GM21576 (cell line): ENCODE measurements around the gene MRPL3.

Source experiments
- ATAC-seq: cut with Tn5 transposase; IDR thresholded peaks from one replicate; pipeline ENCODE4 v1.9.1; 2021; ENCODE audit warnings: mild to moderate bottlenecking, moderate library complexity; ENCODE audit not compliant: unreplicated experiment

The MRPL3 gene

DNA sequence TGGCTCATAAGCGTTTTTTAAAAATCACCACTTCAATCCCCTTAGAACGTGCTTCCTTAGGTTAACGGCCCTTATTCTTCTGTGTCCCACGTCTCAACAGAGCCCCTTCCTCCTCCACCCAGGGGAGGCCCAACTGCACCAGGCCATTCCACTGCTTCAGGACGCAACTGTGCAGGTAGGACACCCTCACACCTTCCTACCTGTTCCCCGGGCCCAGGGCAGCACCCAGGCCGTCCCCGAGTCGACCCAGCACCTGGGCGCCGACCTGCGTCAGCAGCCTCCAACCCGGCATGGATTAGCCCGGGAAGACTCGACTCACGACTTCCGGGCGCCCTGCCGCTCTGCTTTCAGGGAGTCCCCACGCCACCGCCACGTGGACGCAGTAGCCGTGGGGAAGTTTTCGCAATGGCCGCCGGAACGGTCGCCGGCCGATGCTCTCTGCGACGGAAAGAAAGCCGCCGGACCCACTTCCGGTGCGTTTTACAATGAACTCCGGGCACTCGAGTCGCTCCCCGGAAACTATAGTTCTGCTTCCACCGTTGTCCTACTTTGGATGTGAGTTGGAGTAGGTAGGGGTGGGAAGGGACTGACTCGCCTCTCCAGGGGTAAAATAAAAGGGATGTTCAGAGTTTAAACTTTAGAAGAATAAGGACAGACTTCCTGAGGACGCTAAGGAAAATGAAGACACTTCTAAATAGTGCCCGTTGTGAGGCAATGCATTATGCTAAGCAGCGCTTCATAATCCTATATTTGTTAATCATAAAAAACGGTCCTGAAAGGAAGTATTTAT is at the start of gene MRPL3:
Gene MRPL3 (minus strand): TSS at position 442 of the 790 bp plus-strand sequence. CDS start 150 bp downstream, at position 292.
- peak; percentile 92 for ATAC-seq

DNA sequence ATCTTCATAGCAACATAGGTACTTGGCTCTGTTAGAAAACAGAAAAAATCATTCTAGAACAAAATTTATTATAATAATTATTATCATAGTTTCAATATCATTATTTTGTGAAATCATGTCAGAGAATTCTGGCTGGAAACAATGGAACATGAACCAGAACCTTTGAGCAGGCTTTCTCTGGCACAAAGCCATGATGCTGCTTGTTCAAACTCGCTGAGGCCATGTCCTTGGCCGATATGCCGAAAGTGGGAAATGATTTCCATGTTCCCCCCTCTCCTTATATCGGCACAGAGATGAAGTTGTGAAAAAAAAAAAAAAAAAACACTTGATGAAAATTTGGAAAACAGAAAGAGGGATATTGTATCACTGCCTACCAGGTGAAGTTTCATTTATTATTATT is 49.0 kb upstream of the MRPL3 start:
- no peak for ATAC-seq

DNA sequence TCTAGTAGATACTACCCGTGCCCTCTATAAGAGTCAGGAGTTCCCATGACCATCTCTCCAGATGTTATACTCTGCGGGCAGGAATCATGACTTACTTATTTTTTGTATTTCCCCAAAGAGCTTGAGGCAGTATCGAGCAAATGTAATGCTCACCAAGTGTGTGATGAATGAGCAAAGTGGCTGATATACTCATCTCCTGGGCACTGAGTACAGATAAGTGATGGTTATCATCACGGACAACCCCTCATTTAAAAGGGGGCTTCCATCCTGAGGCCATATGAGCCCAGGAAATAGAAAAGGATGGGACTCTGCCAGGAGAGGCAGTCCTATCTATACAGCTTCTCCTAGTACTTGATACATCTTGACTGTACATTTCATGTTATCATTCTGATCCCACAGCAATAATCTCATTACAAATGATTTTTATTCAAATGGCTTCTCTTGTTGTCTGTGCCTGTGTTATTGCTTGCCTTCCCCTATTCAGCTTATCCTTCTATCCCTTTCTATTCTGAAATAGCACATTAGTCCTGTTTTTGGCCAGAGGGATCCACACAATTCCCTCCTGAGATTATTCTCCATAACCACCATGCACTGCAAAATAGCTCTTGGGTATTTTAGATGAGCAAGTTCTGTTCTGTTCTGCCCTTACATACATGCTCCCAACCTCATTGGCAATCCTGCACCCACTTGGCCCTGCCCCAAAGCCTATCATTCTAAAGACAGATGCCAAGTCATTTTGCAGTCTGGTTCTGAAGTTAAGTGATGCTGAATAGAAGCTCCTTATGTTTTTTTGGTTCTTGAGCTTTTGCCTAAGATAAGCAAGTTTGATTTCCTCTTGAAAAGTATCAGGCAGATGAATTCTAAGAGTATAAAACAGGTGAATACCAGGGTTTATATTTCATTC is 48.0 kb upstream of the MRPL3 start:
- ATAC-seq = no peak

DNA sequence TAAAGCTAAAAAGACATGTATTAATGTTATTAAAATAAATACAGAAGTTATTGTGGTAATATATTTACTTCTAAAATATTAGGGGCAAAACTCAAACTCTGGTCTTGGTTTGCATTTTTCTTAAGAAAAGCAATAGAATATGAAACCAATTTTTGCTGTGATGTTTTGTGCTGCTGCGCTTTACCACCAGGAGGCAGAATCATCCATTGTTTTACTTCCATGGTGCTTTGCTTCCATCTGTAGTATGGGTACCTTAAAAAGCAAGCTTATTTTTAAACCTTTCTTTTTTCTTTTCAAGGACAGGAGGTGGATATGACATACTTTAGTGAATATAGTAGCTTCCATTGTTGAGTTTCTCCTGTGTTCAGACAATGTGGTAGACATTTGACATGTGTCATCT is 46.6 kb upstream of the MRPL3 start:
- no peak for ATAC-seq

DNA sequence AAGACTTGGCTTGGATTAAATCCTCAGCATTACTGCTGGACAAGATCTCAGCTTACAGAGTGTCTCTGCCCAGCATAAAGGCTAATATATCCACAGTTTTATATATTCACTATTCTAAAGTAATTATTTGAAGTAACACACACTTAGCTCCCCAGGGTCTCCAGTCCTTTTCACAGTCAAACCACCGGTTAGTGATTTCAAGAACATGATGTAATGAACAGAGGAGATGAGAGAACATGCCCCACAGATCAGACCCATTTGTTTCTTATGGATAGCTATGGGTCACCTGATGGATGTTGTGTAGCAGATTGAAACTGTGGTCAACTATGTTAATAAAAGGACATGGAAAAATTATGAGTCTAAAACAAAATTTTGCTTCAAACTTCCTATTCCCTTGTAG is 44.8 kb upstream of the MRPL3 start:
- ATAC-seq = no peak

DNA sequence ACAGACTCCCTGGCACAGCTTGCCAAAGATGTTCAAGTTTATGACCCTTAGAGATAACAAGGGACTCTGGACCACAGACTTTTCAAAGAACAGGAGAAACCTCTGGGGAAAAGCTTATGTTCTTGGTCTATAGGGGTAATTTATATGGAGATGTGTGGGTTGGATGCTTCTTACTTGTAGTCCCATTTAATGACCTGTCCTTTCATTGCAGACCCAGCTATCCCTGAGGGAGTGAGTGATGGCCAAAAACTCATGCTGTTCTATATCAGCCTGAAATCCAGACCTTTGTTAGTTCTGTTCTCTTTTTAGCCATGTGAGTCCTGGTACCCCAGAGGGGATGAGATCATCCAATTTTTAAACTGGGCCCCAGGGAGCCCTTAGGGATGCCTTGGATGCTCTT is 43.7 kb upstream of the MRPL3 start:
- no peak for ATAC-seq

DNA sequence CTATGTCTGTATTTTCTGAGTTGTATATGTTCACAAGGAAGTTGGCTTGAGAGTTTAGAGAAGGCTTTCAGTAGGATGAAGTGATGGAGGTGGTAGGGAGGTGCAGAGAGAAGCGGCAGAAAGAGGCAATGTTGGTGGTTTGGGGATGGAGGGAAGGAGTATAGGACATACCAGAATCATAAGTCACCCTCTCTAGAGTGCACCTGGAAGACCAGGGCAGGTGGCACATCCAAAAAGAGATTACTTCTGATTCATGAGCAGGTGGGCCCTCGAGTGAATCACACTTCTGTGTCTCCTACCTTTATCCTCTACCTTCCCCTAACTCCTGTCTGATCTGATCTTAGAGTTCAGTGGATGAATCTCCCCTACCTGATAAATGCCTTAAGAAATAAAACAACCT is 41.8 kb upstream of the MRPL3 start:
- no peak for ATAC-seq

DNA sequence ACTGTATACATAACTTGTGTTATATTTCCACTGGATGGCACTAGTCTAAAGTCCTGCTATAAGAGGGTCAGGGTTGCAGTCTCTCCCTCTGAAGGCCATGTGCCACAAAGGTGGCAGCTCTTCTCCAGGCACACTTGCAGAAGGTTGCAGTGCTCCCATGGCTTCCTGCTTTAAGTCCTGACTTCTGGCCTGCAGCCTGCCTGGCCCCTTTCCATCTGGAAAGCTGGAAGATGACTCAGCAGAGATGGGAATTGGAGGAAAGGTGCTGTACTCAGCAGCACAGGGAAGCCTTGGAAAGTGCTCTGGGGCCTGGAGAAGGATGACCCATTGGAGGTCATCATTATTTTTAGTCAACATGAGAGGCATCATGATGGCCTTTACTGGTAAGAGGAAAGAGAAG is 40.9 kb upstream of the MRPL3 start:
- ATAC-seq = no peak

DNA sequence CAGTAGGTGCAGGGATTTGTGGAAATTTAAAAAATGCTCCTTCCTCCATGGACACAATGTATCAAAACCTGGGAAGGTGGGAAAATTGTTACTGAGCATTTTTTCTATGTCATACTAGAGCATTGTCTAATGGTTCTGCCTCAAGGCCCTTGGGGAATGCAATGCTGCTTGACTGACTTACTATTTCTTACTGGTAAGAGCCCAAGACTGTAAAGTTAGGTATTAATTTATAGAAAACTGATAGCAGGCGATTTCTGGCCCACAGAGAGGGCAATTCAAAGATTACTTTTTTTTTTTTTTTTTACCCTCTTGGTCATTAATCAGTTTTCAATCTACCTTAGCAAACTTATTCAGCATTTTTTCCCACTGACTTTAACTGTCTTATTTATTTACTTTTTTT is 38.5 kb upstream of the MRPL3 start:
- no peak for ATAC-seq

DNA sequence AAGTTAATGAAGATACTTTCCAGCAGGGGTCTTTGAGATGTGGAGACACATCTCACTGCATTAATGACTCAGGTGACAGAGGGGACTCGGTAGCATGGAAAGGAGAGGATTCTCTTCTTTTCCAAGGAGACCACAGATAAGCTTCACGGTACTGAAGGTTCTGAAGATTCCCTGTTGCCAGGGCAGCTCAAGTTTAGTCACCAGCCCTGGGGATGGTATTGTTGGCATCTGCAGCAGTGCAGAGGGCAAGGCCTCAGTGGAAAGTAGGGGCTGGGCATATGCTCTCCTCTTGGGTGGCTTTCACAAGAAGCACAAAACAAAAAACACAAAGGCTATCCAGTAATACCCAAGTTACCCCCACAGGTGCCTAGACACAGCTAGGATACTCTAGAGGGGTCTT is 38.0 kb upstream of the MRPL3 start:
- ATAC-seq = no peak

DNA sequence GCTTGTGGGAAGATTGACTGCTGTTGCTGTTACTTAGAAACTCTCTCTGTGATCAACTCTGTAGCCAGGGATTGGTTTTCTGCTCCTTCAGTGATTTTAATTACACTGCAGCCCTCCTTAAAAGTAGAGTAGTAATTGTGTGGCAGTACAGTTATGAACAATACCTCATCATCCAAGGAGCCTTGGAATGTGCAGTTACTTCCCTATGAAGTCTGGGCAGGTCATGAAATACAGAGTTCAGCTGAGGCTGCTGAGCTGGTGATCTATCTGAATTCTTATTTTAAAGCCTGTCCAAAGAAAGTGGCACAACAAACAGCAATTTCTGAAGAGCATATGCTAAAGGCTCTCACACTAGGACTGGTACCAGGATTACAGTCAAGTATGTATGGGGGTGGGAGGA is 37.4 kb upstream of the MRPL3 start:
- no peak for ATAC-seq

DNA sequence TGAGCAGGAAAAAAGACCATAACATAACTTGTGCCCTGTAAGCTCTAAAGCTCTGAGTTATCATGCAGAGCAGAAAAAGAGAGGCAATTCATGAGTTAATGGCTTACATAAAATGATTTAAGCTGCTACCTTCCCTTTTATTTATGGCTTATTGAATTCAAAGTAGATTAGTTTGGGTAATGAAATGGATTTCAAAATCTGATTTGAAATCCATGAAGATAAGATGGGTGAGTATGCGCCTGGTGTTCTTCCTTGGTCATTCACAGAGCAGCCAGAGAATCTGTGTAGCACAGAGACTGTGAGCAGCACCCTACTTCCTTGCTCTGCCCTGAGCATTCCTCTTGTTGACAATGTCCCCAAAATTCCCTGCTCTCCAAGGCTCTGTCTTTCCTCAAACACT is 36.2 kb upstream of the MRPL3 start:
- ATAC-seq = no peak

DNA sequence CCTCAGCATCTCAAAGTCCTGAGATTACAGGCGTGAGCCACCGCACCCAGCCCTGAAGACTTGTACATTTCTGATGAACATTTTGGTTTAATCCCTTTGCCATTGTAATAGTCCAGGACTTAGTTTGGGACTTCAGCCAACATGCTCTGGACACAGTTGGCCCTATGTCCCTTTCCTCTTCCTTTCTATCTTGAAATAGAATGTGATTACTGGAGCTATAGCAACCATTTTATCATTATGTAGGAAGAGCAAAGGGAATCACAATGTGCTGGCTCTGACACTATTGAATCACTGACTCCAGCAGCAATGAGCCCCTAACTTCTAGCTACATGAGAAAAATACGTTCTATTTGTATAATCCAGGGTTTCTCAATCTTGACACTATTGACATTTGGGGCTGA is 34.8 kb upstream of the MRPL3 start:
- ATAC-seq = no peak

DNA sequence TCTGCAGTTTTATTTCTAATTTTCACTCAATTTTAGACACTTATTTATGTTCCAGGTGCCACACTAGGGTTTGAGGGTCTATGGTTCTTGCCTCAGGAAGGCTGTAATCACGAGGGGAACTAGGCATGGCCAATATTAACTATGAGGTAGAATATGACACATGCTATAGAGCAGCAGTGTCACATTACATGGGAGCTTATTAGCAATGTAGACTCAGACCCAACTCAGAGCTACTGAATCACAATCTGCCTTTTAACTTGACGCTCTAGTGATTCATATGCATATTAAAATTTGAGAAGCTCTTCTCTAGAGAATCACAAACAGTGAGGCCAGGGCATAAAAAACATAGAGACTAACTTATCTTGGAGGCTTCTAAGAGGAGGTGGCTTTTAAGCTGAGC is 32.8 kb upstream of the MRPL3 start:
- ATAC-seq = no peak

DNA sequence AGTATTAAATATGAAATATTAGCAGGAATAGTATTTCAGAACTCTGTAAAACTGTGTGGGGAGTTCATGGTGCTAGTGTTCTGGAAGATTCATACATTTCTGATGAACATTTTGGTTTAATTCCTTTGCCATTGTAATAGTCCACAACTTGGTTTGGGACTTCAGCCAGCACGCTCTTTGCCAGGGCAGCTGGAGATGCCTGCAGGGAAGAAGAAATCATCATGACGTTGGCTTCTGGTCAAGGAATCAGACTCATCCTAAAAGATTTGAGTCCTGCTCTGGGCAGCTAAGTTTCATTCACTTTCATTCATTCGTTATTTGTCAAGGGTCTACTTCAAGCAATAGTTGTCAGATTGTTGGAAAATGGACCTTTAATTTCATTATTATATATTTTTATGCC is 32.4 kb upstream of the MRPL3 start:
- no peak for ATAC-seq

DNA sequence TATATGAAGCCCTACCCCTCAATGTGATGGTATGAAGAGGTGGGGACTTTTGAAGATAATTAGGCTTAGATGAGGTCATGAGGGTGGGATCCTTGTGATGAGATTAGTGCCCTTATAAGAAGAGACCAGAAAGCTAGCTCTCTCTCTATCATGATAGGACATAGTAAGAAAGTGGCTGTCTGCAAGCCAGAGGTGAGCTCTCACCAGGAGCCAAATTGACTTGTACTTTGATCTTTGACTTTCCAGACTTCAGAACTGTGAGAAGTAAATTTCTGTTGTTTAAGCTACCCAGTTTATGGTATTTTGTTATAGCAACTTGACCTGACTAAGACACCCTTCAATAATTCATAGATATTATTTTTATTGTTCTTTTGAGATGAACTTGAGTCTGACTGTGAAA is 29.9 kb upstream of the MRPL3 start:
- no peak for ATAC-seq

DNA sequence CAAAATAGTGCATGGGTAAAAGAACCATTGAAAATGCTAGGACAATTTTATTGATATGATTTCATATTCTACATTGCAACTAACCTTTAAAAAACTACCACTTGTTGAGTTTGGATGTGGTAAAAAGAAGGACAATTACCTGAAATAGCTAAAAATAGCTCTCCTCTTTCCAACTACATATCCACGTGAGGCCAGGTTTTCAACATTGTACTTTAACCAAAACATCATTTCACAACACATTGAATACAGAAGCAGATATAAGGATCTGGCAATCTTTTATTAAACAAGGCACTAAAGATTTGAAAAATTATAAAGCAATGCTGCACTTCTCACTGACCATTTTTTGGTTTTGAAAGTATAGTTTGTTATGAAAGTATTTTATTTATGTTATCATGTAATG is 28.1 kb upstream of the MRPL3 start:
- ATAC-seq = no peak

DNA sequence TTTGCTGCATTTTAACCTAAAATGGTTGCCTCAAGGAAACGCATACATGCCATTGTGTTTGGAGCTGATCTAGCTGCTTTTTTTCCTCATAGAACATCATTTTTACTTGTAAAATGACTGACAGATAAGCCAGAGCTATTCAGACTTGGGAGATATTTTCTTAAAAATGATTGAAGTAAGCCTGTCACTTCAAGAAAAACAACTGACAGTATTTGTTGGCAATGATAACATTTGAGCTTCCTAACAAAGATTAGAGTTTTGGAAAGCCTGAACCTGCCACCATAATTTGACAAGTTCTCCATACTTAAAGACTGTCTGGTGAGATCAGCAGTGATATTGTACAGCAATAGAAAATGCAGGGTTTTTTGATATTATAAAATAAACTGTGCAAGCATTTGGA is 27.6 kb upstream of the MRPL3 start:
- ATAC-seq = no peak

DNA sequence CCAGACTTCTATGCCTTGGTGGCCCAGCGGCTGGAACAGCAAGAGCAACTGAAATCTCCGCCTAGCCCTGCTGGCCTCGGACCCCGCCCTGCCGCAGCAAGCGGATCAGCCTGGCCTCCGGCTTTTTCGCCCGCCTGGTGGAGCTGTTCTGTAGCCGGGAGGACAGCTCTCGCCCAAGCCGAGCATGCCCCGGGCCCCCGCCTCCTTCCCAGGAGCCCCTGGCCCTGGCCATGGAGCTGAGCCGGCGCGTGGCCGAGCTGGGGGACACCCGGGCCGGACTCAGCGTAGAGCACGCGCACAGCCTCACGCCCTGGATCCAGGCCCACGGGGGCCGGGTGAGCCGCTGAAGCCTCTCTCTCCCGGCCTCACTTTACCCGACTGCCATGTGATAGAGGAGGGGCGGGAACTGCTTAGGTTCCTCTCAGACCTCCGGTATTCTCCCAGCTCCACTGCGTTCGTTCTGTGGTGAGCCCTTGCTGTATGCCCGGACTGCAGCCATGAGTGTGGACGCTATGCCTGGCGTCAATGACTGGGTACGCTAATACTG is 24.1 kb upstream of the MRPL3 start:
- no peak for ATAC-seq

DNA sequence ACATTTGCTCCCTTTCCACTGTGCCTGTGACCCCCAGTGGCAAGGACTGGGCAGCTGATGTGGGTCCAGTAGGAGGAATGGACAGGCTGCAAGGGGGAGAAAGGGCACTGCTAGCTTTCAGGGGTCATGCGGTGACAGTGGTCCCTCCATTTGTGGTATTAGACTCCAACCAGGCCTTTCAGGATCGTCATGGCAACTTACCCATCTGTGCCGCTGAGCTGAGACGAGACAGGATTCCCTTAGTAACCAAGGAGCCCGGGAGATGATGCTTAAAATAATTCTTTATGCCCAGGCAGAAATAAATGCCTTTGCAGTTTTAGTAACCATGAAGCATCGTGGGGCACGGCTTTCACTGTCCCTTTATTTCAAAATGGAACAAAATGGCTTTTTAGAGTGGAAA is 15.9 kb upstream of the MRPL3 start:
- ATAC-seq = no peak

DNA sequence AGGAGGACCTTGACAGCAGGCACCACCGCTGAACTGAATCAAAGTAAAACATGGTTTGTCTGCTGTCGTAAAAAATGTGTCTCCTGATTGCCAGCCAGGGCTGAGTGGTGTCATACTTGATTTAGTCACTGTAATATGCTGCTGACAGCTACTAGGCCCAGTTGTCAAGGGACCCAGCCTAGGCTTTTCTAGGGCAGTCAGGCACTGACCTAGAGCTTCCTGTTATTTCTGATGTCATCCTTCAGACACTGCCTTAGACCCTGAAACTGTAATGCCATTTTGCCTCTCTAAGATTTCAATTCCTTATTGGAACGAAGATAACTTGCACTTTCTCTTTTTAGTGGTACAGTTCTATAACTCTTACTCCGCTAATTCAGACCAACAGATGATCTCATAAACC is 2.6 kb upstream of the MRPL3 start:
- ATAC-seq = no peak

DNA sequence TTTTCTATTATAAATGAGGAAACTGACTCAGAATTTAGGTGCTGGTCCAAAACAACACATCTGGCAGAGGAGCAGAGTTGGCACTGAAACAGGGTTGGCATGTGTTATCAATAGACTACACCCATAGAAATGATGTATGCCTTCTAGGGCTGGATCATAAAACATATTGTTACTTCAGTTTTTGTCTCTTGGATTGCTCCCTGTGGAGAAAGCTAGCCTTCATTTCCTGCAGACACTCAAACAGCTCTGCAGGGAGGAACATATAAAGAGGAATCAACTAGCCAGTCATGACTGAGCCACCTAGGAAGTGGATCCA is 507 bp upstream of the MRPL3 start:
- no peak for ATAC-seq
